ENCODE data around the gene AQP6.
"Not testable (repeated sequence)": the region's sequence is repeated elsewhere in the genome, so short reads cannot be mapped to it uniquely, and the experiment has no call there.

AQP6 gene

DNA sequence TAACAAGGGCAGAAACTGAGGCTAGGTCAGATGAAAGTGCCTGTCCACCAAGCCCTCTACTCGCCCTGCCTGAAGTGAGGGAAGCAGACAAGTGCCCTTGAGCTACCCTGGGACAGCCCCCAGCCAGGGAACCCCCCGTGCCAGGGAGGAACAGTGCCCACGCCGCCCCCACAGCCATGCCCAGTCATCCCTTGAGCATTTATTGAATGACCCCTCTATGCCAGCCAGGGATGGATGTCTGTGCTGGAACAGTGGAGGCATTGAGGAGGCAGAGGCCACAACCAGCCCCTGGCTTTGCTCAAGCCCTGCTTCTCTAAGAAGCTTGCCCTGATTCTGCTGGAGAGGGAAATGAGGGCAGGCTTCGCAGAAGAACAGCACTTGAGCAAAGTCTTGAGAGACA is 3.7 kb upstream of the AQP6 start:
- DNase-seq (ENCODE audit: low read depth in 2 of 3, low spot score in 1 of 3): no peak

DNA sequence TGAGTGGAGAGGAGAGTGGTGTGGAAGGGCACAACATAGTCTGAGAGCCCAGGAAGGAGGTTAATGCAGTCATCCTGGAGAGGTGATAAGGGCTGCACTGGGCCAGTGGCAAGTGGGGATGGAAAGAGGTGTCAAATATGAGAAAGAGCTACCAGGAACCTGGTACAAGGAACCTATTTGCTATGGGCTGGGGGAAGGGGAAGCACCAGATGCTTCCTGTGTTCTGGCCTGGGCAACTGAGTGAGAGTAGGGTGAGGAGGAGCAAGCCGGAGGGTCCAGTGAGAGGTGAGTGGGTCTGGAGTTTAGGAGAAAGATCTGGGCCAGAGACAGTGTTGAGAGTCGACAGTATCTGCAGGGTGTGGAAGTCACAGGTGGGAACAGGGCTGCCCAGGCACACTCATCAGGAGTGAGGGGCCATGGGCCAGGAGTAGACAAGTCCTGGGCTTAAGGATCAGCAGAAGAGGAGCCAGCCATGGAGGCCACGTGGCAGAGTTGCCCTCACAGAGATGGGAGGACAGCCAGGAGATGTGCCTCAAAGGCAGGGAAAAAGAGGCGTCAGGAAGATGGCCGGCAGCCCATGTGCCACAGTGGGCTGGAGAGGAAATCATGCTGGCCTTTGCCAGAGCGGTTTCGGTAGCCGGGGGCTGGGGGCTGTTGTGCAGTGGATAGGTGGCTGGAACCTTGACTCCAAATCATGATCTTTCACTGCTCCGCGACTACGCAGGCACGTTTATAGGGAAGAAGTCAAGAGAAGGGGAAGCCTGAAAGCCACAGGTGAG is 2.9 kb upstream of the AQP6 start:
- no peak for DNase-seq (ENCODE audit: low read depth in 2 of 3, low spot score in 1 of 3)

DNA sequence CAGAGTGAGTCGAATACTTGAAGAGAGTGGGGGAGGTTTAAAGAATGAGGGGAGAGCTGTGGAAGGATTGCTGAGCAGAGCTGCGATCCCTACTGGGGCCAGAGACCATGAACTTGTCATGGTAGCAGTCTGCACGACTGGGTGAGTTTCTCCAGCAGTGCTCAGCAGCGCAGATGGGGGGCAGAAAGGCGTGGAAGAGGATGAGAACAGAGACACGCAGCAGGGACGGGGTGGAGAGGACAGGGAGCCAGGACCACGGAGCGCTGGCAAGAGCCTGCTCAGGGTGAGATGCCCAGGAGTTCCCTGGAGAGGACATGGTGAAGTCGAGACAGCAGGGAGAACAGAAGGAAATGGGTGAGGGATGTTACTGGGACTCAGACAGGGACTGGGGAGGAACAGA is 2.1 kb upstream of the AQP6 start:
- DNase-seq (ENCODE audit: low read depth in 2 of 3, low spot score in 1 of 3): no peak

DNA sequence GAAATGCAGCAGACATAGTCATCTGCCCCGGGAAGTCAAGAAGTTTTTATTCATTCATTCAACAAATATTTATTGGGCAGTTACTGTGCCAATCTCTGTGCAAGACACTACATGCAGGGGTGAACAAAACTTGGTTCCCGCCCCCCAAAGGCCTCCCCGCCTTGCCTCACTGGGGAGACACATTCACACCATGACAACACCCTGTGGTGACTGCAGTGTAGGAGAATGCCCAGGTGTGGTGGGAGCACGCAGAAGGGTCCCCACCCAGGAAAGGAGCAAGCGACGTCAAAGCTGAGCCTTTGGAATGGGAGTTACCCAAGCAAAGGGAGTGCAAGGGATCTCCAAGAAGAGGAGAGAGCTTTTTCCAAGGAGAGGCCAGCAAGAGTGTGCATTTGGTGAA is 1.6 kb upstream of the AQP6 start:
- DNase-seq (ENCODE audit: low read depth in 2 of 3, low spot score in 1 of 3): no peak

DNA sequence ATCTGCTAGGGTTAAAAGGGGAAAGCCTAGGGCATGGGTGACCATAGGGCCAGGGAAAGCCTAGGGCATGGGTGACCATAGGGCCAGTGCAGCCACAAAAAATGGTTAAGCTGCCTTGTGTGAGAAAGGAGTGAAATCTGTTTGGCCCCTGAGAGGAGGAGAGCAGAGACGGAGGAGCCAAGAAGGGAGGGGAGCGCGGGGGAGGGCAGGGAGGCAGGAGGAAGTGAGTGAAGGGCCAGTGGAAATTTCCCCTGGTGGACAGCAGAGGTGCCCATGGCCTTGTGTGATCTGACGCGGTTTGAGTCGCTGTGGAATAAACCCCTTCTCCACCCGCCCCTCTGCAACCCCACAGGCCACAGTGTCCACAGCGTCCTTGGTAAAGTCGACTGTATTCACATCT is 618 bp upstream of the AQP6 start:
- no peak for DNase-seq (ENCODE audit: low read depth in 2 of 3, low spot score in 1 of 3)

DNA sequence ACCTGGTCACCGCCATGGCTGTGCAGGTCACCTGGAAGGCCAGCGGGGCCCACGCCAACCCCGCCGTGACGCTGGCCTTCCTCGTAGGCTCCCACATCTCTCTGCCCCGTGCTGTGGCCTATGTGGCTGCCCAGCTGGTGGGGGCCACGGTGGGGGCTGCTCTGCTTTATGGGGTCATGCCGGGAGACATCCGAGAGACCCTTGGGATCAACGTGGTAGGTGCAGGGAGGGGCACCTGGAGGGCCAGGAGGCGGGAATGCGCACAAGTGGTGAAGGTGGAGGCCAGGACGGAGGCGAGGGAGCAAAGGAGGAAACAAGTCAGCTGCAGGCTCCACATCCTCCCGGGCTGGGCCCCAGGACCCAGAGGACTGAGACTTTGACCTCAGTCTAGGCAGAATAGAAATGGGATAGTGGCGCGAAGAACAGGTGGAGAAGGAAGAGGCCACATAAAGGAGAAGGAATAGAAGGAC is 649 bp downstream of the AQP6 start:
- no peak for DNase-seq (ENCODE audit: low read depth in 2 of 3, low spot score in 1 of 3)

DNA sequence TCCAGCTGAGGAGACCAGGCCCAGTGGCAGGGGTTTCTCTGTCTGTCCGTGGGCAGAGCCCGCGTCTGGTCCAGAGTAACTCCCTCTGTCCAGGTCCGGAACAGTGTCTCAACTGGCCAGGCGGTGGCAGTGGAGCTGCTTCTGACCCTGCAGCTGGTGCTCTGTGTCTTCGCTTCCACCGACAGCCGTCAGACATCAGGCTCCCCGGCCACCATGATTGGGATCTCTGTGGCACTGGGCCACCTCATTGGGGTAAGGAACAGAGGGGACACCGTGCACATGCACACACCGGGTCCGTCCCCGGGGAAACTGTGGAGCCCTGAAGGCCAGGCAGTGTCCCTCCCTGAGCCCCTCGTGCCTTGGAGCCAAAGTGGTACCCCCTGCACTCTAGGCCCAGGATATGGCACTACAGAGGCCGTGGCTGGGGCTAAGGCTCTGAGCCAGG is 1.5 kb downstream of the AQP6 start:
- DNase-seq (ENCODE audit: low read depth in 2 of 3, low spot score in 1 of 3): no peak

DNA sequence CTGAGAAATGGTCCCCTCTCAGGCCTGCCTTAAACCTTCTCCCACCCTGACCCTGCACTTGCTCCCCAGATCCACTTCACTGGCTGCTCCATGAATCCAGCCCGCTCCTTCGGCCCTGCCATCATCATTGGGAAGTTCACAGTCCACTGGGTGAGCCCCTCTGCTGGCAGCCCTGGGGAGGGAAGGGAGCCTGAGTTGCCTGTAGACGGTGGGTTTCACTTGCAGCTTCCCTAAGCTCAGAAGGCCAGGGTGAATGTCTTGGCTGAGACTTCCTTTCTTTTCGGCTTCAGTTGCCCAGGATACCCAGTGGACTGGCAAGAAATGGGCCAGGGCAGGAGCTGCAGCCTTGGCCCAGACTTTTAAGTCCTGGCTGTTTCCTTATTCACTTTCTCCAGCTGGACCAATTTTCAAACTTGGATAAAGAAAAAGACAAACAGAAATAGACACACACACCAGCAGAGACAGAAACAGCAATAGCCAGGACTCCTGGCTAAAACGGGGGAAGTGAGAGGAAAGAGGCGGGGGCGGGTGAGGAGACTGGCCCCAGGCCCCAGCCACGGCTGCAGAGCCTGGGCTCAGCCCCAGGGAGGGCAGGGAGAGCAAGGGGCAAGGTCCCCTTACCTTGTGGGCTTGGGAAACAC is 2.0 kb downstream of the AQP6 start:
- no peak for DNase-seq (ENCODE audit: low read depth in 2 of 3, low spot score in 1 of 3)

DNA sequence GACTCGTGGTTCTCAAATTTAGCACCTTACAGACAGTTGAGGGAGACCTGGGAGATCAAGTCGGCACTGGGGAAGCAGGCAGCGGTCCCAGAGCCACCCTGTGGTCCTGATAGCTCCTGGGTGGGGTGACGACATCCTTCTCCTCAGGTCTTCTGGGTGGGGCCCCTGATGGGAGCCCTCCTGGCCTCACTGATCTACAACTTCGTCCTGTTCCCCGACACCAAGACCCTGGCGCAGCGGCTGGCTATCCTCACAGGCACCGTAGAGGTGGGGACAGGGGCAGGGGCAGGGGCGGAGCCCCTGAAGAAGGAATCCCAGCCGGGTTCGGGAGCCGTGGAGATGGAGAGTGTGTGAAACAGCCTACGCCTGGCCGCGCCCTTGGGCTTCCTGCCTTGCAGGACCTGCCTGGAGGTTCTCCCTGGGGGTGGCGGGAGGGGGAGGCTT is 2.6 kb downstream of the AQP6 start:
- DNase-seq (ENCODE audit: low read depth in 2 of 3, low spot score in 1 of 3): no peak

DNA sequence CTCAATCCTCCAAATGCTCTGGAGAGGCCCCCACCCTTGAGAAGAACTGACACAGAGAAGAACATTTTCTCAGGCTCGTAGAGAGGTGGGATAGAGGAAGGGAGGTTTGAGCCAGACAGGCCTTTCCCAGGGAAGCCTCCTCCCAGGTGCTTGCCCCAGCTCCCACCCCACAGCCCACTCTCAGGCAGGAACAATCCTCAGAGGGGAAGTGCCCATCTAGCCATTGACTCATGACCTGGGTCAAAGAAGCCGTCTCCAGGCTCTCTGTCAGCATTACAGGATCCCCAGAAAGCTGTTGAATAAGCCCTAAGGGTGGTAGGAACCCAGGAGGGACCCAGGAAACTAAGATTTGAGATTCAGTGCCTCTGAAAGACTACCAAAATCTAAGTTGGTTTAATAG is 3.8 kb downstream of the AQP6 start:
- DNase-seq (ENCODE audit: low read depth in 2 of 3, low spot score in 1 of 3): no peak

DNA sequence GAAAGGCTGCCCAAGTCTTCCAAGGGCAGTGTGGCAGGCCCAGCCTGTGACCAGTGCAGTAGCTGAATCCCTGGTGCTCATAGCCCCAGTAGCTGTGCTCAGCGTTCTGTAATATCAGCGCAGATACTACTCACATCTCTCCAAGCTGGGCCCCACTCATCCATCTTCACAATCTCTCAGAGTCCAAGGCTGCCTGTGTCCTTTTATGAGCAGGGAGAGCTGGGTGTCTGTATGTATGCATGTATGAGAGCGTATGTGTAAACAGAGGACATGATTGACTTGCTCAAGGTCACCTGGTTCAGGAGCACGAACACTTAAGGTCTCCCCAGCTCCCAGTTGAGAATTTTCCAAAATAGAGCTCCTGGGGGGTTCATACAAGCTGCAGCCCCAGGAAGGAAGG is 5.4 kb downstream of the AQP6 start:
- no peak for DNase-seq (ENCODE audit: low read depth in 2 of 3, low spot score in 1 of 3)

DNA sequence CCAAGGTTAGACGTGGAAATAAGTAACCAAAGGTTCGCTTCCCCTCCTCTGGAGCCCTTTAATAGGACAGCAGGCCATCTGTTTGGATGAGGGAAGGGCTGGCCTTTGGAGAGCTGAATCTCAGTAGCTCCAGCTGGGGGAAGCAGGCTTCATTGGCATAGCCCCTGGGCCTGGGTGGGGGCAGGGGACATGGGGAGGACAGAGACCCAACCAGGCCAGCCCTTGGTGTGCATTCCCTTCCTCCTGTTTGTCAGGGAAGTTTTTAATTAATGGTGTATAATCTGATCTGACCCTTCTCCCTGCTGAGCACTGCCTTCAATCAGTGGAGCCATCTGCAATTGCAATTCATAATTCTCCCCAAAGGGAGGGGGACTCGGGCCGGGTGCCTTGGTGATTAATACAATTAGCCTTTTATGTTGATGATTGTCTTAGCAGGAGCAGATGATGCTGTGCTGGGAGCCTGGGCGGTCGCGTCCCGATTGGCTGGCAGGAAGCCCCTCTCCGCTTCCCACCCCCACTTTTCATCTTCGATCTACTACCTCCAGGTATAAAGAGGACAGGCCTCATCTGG is 6.4 kb downstream of the AQP6 start:
- DNase-seq (ENCODE audit: low read depth in 2 of 3, low spot score in 1 of 3): no peak

DNA sequence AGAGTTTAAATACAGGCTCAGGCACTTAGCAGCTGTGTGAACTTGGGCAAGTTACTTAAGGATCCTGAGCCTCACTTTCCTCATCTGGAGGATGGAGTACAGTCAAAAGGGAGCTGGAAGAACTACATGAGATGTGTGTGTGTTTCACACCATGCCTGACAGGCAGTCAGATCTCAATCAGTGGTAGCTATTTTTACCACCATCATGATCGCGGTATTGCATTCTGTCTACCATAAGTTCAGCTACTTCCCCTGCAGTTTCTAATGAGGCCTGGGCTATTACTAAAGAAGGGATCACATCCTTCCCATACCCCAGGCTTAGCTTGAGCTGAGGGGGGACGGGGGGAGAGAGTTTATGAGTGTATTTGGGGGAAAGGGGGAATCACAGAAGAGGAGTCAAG is 7.0 kb downstream of the AQP6 start:
- DNase-seq (ENCODE audit: low read depth in 2 of 3, low spot score in 1 of 3): no peak

DNA sequence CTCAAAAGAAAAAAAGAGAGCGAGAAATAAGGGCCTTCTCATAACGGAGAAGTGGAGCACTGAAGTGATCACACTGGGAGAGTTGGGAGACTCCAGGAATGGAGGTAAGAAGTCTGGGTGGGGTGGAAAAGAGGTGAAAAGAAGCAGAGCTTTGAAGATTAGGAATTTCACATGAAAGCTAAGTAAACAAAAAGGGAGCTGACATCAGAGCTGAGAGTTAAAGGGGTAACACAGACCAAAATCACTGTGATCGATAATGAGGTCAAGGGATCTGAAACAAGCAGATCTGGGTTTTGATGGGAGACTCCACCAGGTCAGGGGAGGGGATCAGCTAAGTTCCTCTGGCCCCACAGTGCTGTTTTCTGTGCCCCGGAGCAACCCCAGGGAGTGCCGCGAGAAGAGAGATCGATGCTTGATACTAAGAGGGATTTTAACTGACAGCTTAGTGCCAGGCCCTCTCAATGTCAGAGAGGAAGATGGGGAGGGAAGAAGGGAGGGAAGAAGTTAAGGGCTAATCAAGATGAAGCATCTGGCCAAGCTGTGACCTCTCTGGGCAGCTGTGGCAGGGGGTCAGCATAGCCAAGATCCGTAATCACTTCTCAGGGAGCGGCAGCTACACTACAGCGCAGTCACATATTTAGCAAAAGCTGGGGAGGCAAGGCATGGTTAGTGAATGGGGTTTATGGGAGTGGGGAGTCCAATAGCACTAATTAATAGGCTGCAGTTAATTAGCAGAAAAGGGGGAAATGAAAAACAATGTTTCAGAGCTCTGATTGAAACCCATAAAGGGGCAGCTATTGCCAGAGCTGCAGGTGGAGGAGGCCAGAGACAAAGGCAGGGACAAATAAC is 8.0 kb downstream of the AQP6 start:
- no peak for DNase-seq (ENCODE audit: low read depth in 2 of 3, low spot score in 1 of 3)

DNA sequence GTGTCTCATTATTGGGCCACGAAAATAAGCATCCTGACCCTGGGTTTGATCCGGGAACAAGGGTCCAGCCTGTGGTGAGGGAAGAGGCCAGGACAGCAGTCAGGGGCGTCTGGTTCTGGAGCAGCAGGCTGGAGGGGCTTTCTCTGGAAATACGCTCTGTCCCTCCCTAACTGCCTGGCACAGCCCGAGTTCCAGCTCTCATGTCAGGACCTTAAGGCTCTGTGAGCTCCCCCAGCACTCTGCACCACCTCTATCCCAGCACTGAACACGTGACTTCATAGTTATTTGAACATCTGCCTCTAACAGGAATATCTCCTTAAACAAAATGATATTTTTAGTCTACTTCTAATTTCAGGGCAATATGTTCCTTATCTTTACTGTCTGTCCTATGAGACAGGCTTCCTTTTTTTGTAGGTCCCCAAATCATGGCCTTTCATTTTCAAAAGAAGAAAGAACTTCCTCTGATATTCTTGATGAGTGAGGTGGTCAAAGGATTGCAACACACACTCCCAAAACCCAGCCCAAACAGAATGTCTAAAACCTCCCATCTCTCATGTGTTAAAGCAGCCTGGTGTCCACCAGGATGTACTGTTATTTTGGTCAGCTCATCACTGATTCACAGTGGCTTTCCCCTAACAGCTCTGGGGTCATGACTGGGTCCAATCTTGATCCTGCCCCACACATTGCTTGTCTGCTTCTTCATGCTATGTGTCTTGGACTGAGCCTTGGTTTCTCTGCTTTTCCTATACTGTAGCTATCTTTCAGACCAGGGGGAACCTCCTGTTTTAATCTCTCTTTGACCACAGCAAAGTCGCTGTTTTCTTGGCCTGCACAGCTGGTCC is 9.7 kb downstream of the AQP6 start:
- DNase-seq (ENCODE audit: low read depth in 2 of 3, low spot score in 1 of 3): no peak

DNA sequence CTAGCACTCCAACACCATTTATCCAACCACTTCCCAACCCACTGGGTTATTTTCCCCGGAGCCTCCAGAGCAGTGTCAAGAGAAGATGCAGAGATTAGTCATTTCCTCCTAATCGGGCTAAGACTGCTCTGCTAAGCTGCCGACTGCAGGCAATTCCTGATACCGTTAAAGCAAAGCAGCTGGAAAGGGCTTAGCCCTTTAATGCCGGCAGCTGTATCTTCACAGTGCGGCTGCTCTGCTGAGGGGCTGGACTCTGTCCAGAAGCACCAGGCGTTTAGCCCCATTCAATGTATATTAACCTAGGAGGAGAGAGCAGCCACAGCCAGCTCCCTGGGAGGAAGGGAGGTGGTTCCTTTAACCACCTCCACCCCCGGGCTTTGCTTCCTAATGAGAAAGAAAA is 11.1 kb downstream of the AQP6 start:
- DNase-seq (ENCODE audit: low read depth in 2 of 3, low spot score in 1 of 3): no peak

DNA sequence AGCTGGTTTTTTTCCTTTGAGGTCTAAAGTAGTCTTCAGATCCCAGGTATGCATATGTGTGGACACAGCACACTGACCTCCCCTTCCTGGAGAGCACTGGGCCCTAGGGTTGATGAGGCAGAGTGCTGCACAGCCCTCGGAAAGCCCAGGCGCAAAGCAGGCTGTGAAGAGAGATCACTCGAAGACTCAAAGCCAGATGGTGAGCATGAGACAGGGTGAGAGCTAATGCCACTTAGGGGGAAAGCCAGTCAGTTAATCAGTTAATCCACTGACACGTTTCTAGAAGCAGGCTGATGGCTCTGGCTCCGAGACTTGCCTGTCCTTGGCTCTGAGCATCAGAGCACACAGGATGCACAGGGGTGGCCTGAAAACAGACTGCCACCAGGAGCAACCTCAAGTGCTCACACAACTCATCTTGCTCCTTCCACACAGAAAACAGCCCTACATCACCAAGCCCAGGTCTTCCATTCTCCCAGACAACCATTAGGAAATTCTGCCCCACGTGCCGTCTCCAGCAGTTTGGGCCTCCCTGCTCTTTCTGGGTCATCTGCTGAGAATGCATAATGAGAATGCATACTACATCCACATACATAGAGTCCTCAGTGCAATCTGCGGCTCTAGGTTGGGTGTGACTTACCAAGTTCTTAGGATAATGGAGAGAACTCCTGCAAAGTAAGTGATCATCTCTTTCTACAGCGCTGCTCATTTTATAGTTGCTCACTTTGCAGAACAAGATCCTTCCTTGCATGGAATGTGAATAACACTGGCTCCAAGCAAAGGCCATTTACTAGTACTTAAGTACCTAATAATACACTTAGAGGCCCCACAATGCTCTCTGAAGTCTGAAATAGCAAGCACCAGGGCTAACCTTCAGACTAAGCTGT is 12.0 kb downstream of the AQP6 start:
- DNase-seq (ENCODE audit: low read depth in 2 of 3, low spot score in 1 of 3): no peak

DNA sequence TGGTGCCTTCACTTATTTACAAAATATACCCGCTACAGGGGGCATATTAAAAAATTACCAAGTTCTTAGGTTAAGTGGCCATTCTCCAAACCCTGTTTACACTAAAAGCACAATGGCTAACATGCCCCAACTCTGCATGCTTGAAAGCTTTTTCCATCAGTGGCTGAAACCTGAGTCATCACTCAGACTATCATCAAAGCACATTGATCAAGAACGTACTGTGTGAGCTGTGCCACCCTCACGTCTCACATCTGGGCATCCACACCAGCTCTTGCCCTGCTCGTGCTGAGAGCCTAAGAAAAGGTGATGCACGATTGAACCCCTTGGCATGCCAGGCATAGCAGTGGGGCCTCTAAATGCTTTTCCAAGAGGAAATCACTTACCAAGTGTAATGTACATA is 13.2 kb downstream of the AQP6 start:
- DNase-seq (ENCODE audit: low read depth in 2 of 3, low spot score in 1 of 3): no peak

DNA sequence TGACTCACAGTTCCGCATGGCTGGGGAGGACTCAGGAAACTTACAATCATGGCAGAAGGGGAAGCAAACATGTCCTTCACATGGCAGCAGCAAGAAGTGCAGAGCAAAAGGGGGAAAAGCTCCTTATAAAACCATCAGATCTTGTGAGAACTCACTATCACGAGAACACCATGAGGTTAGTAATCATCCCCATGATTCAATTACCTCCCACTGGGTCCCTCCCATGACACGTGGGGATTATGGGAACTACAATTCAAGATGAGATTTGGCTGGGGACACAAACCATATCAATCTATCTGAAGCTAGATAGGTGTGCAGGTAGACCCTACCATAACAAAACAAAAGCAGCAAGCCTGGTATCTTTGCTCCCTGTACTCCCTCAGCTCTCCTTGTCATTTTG is 13.7 kb downstream of the AQP6 start:
- not testable (repeated sequence) for DNase-seq (ENCODE audit: low read depth in 2 of 3, low spot score in 1 of 3)
